Renal cortical epithelial cell (primary cell): ENCODE data around the gene SBNO2. TPM values are rescaled to one million over a fixed set of nuclear protein-coding genes. Genes with fewer than 3 reads are reported as not detected.
"Not testable (repeated sequence)": the region's sequence is repeated elsewhere in the genome, so short reads cannot be mapped to it uniquely, and the experiment has no call there.

Experiments used
- DNase-seq: peaks from one replicate; pipeline ENCODE4 v3.0.0-alpha.2; 2011; ENCODE audit warnings: low read depth
- total RNA-seq: library from RNA; depleted of rRNA; stranded (reverse); fragments of >200 nt; gene quantifications from 2 replicates; pipeline ENCODE4 v1.2.3, GENCODE V29; 2014

SBNO2 gene
- total RNA-seq, 1 donor from 2014 or later = 113 TPM

- DNase-seq = no peak
Measured at GRCh38 chr19:1134431-1134830, 39.6 kb downstream of the SBNO2 start.

- DNase-seq = no peak
Measured at GRCh38 chr19:1133471-1133929, 40.6 kb downstream of the SBNO2 start.

GRCh38 chr19:1132552-1133383 is 41.3 kb downstream of the SBNO2 start:
- DNase-seq = no peak

- DNase-seq = peak; percentile 68
Measured at GRCh38 chr19:1131718-1132551, 42.1 kb downstream of the SBNO2 start.

- no peak for DNase-seq
Measured at GRCh38 chr19:1130771-1131717, 43.0 kb downstream of the SBNO2 start.

GRCh38 chr19:1129535-1129934 is 44.5 kb downstream of the SBNO2 start:
- no peak for DNase-seq

GRCh38 chr19:1129084-1129483 is 45.0 kb downstream of the SBNO2 start:
- not testable (repeated sequence) for DNase-seq

GRCh38 chr19:1128106-1128505 is 46.0 kb downstream of the SBNO2 start:
- no peak for DNase-seq

- no peak for DNase-seq
Measured at GRCh38 chr19:1126984-1127760, 46.9 kb downstream of the SBNO2 start.

GRCh38 chr19:1125601-1126467 is 48.2 kb downstream of the SBNO2 start:
- DNase-seq = peak; percentile 38

GRCh38 chr19:1123885-1124677 is 50.0 kb downstream of the SBNO2 start:
- no peak for DNase-seq

GRCh38 chr19:1123381-1123780 is 50.7 kb downstream of the SBNO2 start:
- no peak for DNase-seq

- peak; percentile 22 for DNase-seq
Measured at GRCh38 chr19:1122972-1123363, 51.1 kb downstream of the SBNO2 start.

GRCh38 chr19:1122021-1122971 is 51.8 kb downstream of the SBNO2 start:
- no peak for DNase-seq

GRCh38 chr19:1121395-1121794 is 52.7 kb downstream of the SBNO2 start:
- no peak for DNase-seq

- DNase-seq = no peak
Measured at GRCh38 chr19:1119475-1120217, 54.4 kb downstream of the SBNO2 start.

GRCh38 chr19:1118999-1119398 is 55.1 kb downstream of the SBNO2 start:
- no peak for DNase-seq
